GM12864 (cell line): ENCODE measurements around the gene ELF4.

Source experiments
- DNase-seq: peaks from one replicate; pipeline ENCODE4 v3.0.0-alpha.2; 2011; ENCODE audit warnings: low read depth
- H3K4me3 ChIP-seq: 2 replicates; pipeline ENCODE4 v1.5.1; 2011; ENCODE audit warnings: mild to moderate bottlenecking, low read depth, low read length, control low read depth
- TF ChIP-seq, protein P1 (sequence below): IDR thresholded peaks from 2 replicates; pipeline ENCODE4 v1.5.1; 2011; ENCODE audit warnings: low read depth, mild to moderate bottlenecking, moderate library complexity, low read length, control low read depth, inconsistent platforms; ENCODE audit errors: missing control alignments

ELF4 gene

DNA sequence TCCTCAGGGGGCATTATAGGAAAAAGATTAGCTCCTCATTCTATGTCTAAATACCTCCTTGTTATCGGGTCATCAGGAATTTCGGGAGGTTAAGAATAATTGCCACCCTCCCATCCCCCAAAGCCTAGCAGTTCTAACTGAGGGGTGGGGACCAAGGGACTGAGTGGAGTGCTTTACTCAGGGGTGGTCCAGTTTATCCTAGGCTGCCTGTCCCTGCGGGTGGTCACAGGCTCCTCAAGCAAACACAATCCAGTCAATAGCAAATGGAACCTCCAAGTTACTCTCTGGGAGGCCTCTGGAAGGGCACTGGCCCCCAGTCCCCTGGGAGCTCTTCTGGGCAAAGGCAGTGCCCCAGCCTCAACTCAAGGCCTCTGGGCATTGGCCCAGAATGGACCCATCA lies 6.7 kb downstream of the ELF4 start:
- TF ChIP-seq, protein P1, sequence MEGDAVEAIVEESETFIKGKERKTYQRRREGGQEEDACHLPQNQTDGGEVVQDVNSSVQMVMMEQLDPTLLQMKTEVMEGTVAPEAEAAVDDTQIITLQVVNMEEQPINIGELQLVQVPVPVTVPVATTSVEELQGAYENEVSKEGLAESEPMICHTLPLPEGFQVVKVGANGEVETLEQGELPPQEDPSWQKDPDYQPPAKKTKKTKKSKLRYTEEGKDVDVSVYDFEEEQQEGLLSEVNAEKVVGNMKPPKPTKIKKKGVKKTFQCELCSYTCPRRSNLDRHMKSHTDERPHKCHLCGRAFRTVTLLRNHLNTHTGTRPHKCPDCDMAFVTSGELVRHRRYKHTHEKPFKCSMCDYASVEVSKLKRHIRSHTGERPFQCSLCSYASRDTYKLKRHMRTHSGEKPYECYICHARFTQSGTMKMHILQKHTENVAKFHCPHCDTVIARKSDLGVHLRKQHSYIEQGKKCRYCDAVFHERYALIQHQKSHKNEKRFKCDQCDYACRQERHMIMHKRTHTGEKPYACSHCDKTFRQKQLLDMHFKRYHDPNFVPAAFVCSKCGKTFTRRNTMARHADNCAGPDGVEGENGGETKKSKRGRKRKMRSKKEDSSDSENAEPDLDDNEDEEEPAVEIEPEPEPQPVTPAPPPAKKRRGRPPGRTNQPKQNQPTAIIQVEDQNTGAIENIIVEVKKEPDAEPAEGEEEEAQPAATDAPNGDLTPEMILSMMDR: no peak
- no peak for DNase-seq
- H3K4me3 ChIP-seq: no peak overlapping the region

DNA sequence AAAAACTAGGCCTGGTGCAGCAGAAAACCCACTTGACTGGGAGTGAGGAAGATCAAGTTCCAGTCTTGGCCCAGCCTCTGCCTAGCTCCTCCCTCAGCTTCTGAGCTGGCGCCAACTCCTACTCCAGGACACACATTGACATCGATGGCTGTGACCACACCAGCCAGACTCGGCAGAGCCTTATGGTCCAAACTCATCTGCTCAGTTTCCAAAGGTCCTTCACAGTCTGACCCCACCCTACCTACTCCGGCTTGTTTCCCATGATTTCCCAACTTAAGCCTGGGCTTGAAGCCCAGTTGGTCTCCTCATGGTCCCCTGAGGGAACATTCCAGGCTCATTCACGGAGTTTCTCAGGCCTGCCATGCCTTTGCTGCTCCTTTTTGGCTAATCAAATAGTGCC lies 10.1 kb downstream of the ELF4 start:
- TF ChIP-seq, protein P1: no peak
- DNase-seq: no peak
- no peak overlapping the region for H3K4me3 ChIP-seq

DNA sequence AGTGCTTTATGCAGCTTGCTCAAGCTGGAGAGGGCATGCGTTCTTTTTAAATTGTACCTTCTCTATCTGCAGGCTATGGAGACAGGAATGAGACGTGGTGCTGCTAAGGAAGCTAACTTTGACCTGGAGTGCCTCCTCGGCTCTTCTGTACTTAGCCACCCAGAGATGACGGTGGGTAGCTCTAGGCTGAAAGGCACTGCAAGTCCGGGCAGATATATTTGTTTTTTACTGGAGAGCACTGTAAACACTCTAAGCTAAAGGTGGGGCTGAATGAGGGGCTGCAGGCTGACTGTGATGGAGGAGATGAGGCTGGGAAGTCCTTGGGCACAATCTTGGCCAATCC lies 12.1 kb downstream of the ELF4 start:
- no peak overlapping the region for H3K4me3 ChIP-seq
- TF ChIP-seq, protein P1: no peak
- no peak for DNase-seq

DNA sequence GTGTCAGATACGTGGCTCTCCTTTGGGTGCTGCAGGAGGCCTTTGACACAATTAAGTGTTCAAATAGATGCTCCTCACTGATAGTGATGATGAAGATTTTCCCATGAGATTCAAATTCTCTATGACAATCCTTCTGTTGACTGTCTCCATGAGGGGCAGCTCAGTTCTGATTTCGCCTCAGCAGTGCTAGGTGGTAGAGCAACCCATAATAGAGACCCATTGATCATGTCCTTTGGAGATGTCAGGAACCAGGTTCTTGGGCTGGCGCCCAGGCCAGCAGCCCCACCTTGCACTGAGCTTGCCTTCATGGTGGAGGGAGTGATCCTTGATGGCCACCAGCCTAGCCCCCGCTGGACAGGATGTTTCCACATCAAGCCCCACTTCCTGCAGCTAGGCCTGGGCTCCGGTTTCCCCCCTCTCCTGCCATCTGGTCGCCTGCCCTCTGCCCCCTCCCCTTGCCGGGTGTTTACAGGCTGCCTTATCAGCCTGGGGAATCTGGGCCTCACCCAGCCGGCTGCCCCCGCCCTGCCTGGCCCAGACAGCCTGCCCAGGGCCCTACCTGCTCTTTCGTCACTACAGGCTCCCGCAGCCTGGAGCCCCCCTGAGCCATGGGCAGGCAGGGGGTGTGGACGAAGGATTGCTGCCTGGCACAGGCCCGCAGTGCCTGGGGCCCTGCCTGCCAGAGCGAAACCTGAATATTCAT lies 12.6 kb downstream of the ELF4 start:
- H3K4me3 ChIP-seq: no peak overlapping the region
- no peak for DNase-seq
- TF ChIP-seq, protein P1: no peak

DNA sequence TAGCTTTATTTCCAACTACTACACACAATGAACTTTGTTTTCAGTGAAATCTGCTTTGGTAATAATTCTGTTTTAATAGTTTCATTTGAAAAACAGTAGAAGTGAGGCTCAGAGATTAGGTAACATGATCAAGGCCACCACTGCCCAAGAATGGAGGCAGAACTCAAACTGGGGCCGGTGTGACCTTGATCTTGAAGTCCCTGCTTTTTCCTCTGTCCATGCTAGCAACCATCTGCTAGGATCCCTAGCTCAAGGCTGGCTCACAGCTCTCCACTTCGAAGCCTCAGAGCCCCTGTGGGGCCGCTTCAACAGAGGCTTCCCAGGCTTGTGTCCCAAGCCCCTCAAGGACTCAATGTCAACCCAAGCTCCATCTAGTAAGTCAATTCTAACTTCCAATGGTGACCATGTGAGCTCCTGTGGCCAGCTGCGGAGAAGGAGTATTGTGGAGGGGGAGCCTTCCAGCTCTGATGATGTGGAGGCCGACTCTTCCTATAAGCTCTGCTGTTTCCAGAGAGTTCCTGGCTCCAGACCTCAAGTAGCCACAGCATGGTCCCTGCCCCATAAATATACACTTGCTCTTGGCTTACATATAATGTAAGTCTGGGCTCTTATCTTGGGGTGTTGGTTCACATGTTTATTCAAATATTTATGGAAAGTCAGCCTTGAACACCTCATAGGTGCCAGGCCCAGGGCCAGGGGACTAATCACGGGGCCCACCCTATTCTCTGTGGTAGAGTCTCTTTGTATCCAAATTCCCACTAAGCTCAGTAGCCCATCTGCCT lies 14.9 kb downstream of the ELF4 start:
- no peak overlapping the region for H3K4me3 ChIP-seq
- DNase-seq: no peak
- TF ChIP-seq, protein P1: no peak

DNA sequence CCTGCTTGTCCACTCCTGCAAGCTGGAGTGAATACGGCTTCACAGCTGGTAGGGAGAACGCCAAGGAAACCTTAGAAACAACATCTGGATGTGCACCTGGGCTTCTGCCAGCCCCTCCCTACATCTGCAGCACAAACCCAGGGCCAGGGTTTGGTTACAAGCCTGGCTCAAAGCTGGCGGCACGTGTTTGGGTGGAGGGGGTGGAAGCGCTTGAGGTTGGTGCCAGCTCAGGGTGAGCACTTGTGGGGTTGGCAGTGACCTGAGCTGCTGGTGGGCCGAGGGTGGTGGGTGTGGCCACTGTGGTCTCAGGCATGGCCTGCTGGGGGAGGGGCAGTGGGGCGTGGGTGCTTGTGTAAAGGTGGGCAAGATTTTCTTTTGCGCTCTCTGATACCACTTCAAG lies 15.6 kb downstream of the ELF4 start:
- no peak for DNase-seq
- TF ChIP-seq, protein P1: no peak
- no peak overlapping the region for H3K4me3 ChIP-seq
